Ishikawa (cell line): Measurements from ENCODE around the gene CDX1.

Source experiments
- CEBPB ChIP-seq: IDR thresholded peaks from 2 replicates; pipeline ENCODE4 v1.6.1; 2012
- CREB1 ChIP-seq: IDR thresholded peaks from 2 replicates; pipeline ENCODE4 v1.6.1; 2012; ENCODE audit warnings: low read depth
- EGR1 ChIP-seq: IDR thresholded peaks from 2 replicates; pipeline ENCODE4 v1.6.1; 2012
- EP300 ChIP-seq: IDR thresholded peaks from 2 replicates; pipeline ENCODE4 v1.6.1; 2012; ENCODE audit warnings: borderline replicate concordance
- FOXM1 ChIP-seq: IDR thresholded peaks from 2 replicates; pipeline ENCODE4 v1.6.1; 2012; ENCODE audit warnings: low read depth, borderline replicate concordance
- NFIC ChIP-seq: IDR thresholded peaks from 2 replicates; pipeline ENCODE4 v1.6.1; 2012
- RAD21 ChIP-seq: IDR thresholded peaks from 2 replicates; pipeline ENCODE4 v1.6.1; 2012; ENCODE audit warnings: low read depth
- TAF1 ChIP-seq: IDR thresholded peaks from 2 replicates; pipeline ENCODE4 v1.6.1; 2012; ENCODE audit warnings: low read depth, mild to moderate bottlenecking
- YY1 ChIP-seq: IDR thresholded peaks from 2 replicates; pipeline ENCODE4 v1.6.1; 2012; ENCODE audit warnings: low read depth
- ZBTB7A ChIP-seq: IDR thresholded peaks from 2 replicates; pipeline ENCODE4 v1.6.1; 2012; ENCODE audit warnings: low read depth
- TF ChIP-seq, protein P1 (sequence below): IDR thresholded peaks from 2 replicates; pipeline ENCODE4 v1.6.1; 2012
- TF ChIP-seq, protein P2 (sequence below): IDR thresholded peaks from 2 replicates; pipeline ENCODE4 v1.6.1; 2012; ENCODE audit warnings: low read depth, mild to moderate bottlenecking

DNA sequence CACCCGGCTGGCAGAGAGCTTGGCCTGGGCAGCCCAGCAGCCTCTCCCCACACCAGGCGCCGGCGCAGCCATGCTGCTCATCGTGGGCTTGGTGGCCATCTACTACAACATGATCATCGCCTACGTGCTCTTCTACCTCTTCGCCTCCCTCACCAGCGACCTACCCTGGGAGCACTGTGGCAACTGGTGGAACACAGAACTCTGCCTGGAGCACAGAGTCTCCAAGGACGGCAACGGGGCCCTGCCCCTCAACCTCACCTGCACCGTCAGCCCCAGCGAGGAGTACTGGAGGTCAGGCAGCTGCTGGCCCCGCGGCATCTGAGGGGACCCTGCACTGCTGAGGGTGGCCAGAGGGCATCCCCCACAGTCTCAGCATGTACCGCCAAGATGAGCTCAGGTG lies 30.4 kb downstream of the CDX1 start:
- TF ChIP-seq EP300 (no peak), YY1 (no peak), NFIC (no peak), CREB1 (no peak), FOXM1 (no peak), EGR1 (no peak), TAF1 (no peak), ZBTB7A (no peak), RAD21 (no peak), CEBPB (no peak)
- TF ChIP-seq, protein P1, sequence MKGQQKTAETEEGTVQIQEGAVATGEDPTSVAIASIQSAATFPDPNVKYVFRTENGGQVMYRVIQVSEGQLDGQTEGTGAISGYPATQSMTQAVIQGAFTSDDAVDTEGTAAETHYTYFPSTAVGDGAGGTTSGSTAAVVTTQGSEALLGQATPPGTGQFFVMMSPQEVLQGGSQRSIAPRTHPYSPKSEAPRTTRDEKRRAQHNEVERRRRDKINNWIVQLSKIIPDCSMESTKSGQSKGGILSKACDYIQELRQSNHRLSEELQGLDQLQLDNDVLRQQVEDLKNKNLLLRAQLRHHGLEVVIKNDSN, result no peak
- TF ChIP-seq, protein P2, sequence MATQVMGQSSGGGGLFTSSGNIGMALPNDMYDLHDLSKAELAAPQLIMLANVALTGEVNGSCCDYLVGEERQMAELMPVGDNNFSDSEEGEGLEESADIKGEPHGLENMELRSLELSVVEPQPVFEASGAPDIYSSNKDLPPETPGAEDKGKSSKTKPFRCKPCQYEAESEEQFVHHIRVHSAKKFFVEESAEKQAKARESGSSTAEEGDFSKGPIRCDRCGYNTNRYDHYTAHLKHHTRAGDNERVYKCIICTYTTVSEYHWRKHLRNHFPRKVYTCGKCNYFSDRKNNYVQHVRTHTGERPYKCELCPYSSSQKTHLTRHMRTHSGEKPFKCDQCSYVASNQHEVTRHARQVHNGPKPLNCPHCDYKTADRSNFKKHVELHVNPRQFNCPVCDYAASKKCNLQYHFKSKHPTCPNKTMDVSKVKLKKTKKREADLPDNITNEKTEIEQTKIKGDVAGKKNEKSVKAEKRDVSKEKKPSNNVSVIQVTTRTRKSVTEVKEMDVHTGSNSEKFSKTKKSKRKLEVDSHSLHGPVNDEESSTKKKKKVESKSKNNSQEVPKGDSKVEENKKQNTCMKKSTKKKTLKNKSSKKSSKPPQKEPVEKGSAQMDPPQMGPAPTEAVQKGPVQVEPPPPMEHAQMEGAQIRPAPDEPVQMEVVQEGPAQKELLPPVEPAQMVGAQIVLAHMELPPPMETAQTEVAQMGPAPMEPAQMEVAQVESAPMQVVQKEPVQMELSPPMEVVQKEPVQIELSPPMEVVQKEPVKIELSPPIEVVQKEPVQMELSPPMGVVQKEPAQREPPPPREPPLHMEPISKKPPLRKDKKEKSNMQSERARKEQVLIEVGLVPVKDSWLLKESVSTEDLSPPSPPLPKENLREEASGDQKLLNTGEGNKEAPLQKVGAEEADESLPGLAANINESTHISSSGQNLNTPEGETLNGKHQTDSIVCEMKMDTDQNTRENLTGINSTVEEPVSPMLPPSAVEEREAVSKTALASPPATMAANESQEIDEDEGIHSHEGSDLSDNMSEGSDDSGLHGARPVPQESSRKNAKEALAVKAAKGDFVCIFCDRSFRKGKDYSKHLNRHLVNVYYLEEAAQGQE, result no peak
